Keratinocyte (primary cell): ENCODE data around the gene CTRB1. TPM values are rescaled to one million over a fixed set of nuclear protein-coding genes. Genes with fewer than 3 reads are reported as not detected.

ENCODE experiments used
- DNase-seq: peaks from one replicate; pipeline ENCODE4 v3.0.0-alpha.2; 2011; ENCODE audit warnings: low read depth, missing footprints, low spot score
- FAIRE-seq: peaks from 2 replicates; lab custom pipeline; 2011; peaks lifted over from hg19 to GRCh38; lab: Jason Lieb, UNC
- H2AFZ ChIP-seq: 2 replicates; pipeline ENCODE4 v1.6.0; 2012; ENCODE audit warnings: low read length, control low read depth, inconsistent platforms; ENCODE audit not compliant: control insufficient read depth
- H3K27ac ChIP-seq: 2 replicates; pipeline ENCODE4 v1.5.1; 2011; ENCODE audit warnings: low read length; ENCODE audit not compliant: control insufficient read depth, insufficient read depth
- H3K27me3 ChIP-seq: 3 replicates; pipeline ENCODE4 v1.6.0; 2011; ENCODE audit warnings: low read length; ENCODE audit not compliant: control insufficient read depth, insufficient read depth; ENCODE audit errors: extremely low read depth
- H3K36me3 ChIP-seq, 2 experiments: 2 replicates in 1 of 2; 3 replicates in 1 of 2; pipeline ENCODE4 v1.5.1; 2011; ENCODE audit warnings: low read length in 2 of 2, mild to moderate bottlenecking in 1 of 2; ENCODE audit not compliant: control insufficient read depth in 2 of 2, insufficient read depth in 2 of 2; ENCODE audit errors: extremely low read depth in 1 of 2
- H3K4me1 ChIP-seq: 3 replicates; pipeline ENCODE4 v1.5.1; 2011; ENCODE audit warnings: low read length; ENCODE audit not compliant: control insufficient read depth, insufficient read depth; ENCODE audit errors: extremely low read depth
- H3K4me2 ChIP-seq: 3 replicates; pipeline ENCODE4 v1.6.0; 2011; ENCODE audit warnings: low read depth, low read length; ENCODE audit not compliant: control insufficient read depth, insufficient read depth; ENCODE audit errors: extremely low read depth
- H3K4me3 ChIP-seq, 3 experiments: fragments of 200-600 bp in 1 of 3; sonication (generic) in 1 of 3; 2 replicates in 2 of 3; 3 replicates in 1 of 3; pipeline ENCODE4 v1.5.1; 2011 to 2016; ENCODE audit warnings: low read length in 3 of 3, mild to moderate bottlenecking in 3 of 3, control low read depth in 2 of 3, inconsistent platforms in 1 of 3, low read depth in 1 of 3, mixed read lengths in 1 of 3, mixed run types in 1 of 3, moderate library complexity in 1 of 3; ENCODE audit not compliant: control insufficient read depth in 2 of 3, insufficient read depth in 2 of 3; ENCODE audit errors: extremely low read depth in 1 of 3
- H3K79me2 ChIP-seq: 2 replicates; pipeline ENCODE4 v1.6.0; 2012; ENCODE audit warnings: low read length; ENCODE audit not compliant: control insufficient read depth, insufficient read depth
- H3K9ac ChIP-seq: 3 replicates; pipeline ENCODE4 v1.6.0; 2011; ENCODE audit warnings: low read length; ENCODE audit not compliant: control insufficient read depth, insufficient read depth; ENCODE audit errors: extremely low read depth
- H3K9me1 ChIP-seq: 3 replicates; pipeline ENCODE4 v1.6.0; 2011; ENCODE audit warnings: low read length; ENCODE audit not compliant: control insufficient read depth, insufficient read depth; ENCODE audit errors: extremely low read depth
- H3K9me3 ChIP-seq: 2 replicates; pipeline ENCODE4 v1.5.1; 2012; ENCODE audit warnings: low read depth, low read length; ENCODE audit not compliant: control insufficient read depth
- H4K20me1 ChIP-seq: 3 replicates; pipeline ENCODE4 v1.6.0; 2011; ENCODE audit warnings: low read length; ENCODE audit not compliant: control insufficient read depth, insufficient read depth; ENCODE audit errors: extremely low read depth
- CTCF ChIP-seq, 3 experiments: IDR thresholded peaks in 1 of 3; conservative IDR thresholded peaks in 1 of 3; optimal IDR thresholded peaks in 1 of 3; 2 replicates in 2 of 3; 3 replicates in 1 of 3; pipeline versions ENCODE3 to v1.5.1; 2011; ENCODE audit warnings: low read length in 3 of 3, mild to moderate bottlenecking in 3 of 3, moderate library complexity in 2 of 3, control low read depth in 1 of 3, inconsistent platforms in 1 of 3; ENCODE audit not compliant: insufficient read depth in 2 of 3; ENCODE audit errors: extremely low read depth in 1 of 3
- EZH2 ChIP-seq: IDR thresholded peaks from one replicate; pipeline ENCODE4 v1.6.1; 2012; ENCODE audit warnings: inconsistent platforms, mild to moderate bottlenecking, low read length, moderate library complexity
- dilution Hi-C: fragments of 300-500 bp; cut with MboI; formaldehyde crosslinking; loops from one replicate; pipeline ENCODE4 v1.7.0; 2020; ENCODE audit warnings: low sequenced_read_pairs; ENCODE audit not compliant: extremely low pct_ligation_motif_present
- polyA plus RNA-seq, 5 experiments: library from polyadenylated mRNA; depleted of rRNA in 3 of 5; stranded (reverse) in 3 of 5; stranded (forward) in 1 of 5; unstranded in 1 of 5; fragments of >200 nt; gene quantifications; 1 replicate in 1 of 5; 2 replicates in 3 of 5; 3 replicates in 1 of 5; pipeline versions ENCODE4 v1.2.1 to v1.2.3, GENCODE V29; 2011 to 2012; ENCODE audit warnings: missing spikeins in 2 of 5, low read depth in 1 of 5, low replicate concordance in 1 of 5

CTRB1 gene
- polyA plus RNA-seq, 1 donor (not counting 4 experiments of a cell fraction or from before 2014, with no cell fraction given): not detected

- peak overlapping the region; percentile 60 for H2AFZ ChIP-seq
- dilution Hi-C loops: no loop called here
- peak overlapping the region; percentile 70 for H3K4me2 ChIP-seq
- H3K9ac ChIP-seq: peak overlapping the region; percentile 92
- H3K9me3 ChIP-seq: no peaks in the 10 kb centered on the region
- DNase-seq (no peak), FAIRE-seq (no peak)
- peaks cover 6% of the 10 kb centered on the region for H3K9me1 ChIP-seq
- H3K4me3 ChIP-seq: peak overlapping the region; percentile 64 to 96 (median 90)
- H3K27ac ChIP-seq: peak overlapping the region; percentile 80
- no peaks in the 10 kb centered on the region for H3K27me3 ChIP-seq
- no peak for TF ChIP-seq EZH2
- no peak for TF ChIP-seq CTCF (optimal IDR thresholded peaks at IDR 0.05 in 1 of 3, IDR thresholded peaks at IDR 0.05 in 1 of 3, conservative IDR thresholded peaks at IDR 0.05 in 1 of 3; ENCODE audit: extremely low read depth in 1 of 3, insufficient read depth in 2 of 3, low read length in 3 of 3)
- peaks cover 8% of the 10 kb centered on the region for H4K20me1 ChIP-seq
- peaks cover 4 to 19% of the 10 kb centered on the region in 2 experiments for H3K36me3 ChIP-seq
- H3K4me1 ChIP-seq: peaks cover 35% of the 10 kb centered on the region
- peaks cover 50% of the 10 kb centered on the region for H3K79me2 ChIP-seq
Observed at GRCh38 chr16:75265911-75266701, 47.3 kb downstream of the CTRB1 start.

- H3K4me2 ChIP-seq: peak overlapping the region; percentile 86
- H3K27ac ChIP-seq: peak overlapping the region; percentile 56
- no peaks in the 10 kb centered on the region for H3K9me3 ChIP-seq
- H3K79me2 ChIP-seq: peaks cover 41% of the 10 kb centered on the region
- TF ChIP-seq EZH2 (no peak), CTCF (optimal IDR thresholded peaks at IDR 0.05 in 1 of 3, IDR thresholded peaks at IDR 0.05 in 1 of 3, conservative IDR thresholded peaks at IDR 0.05 in 1 of 3; ENCODE audit: extremely low read depth in 1 of 3, insufficient read depth in 2 of 3, low read length in 3 of 3) (no peak)
- peak overlapping the region; percentile 63 for H3K9ac ChIP-seq
- H3K9me1 ChIP-seq: peaks cover 2% of the 10 kb centered on the region
- dilution Hi-C loops: no loop called here
- H4K20me1 ChIP-seq: peaks cover 3% of the 10 kb centered on the region
- H3K27me3 ChIP-seq: no peaks in the 10 kb centered on the region
- FAIRE-seq (no peak), DNase-seq (no peak)
- H2AFZ ChIP-seq: no peak overlapping the region
- H3K36me3 ChIP-seq: peaks cover 4 to 13% of the 10 kb centered on the region in 2 experiments
- peak overlapping the region; percentile 5 to 64 (median 54) for H3K4me3 ChIP-seq
- peaks cover 35% of the 10 kb centered on the region for H3K4me1 ChIP-seq
Observed at GRCh38 chr16:75266738-75267630, 48.2 kb downstream of the CTRB1 start.
